Transverse colon (tissue), 4 donors: Measurements from ENCODE around the gene AFAP1L1. TPM values are rescaled to one million over a fixed set of nuclear protein-coding genes. Genes with fewer than 3 reads are reported as not detected.

Source experiments
- DNase-seq: peaks from one replicate; pipeline ENCODE4 v3.0.0-alpha.2; 2019
- H3K27ac ChIP-seq, 4 donors: fragments of 200-600 bp; sonication (generic); 2 replicates each; pipeline ENCODE4 v1.5.1; 2016 to 2018; ENCODE audit warnings: inconsistent platforms in 4 of 4
- H3K27me3 ChIP-seq: fragments of 200-600 bp; sonication (generic); 2 replicates; pipeline ENCODE4 v1.5.1; 2017; ENCODE audit warnings: inconsistent platforms
- H3K36me3 ChIP-seq, 4 donors: fragments of 200-600 bp; sonication (generic); 2 replicates each; pipeline ENCODE4 v1.5.1; 2017 to 2019; ENCODE audit warnings: inconsistent platforms in 4 of 4
- H3K4me1 ChIP-seq, 4 donors: fragments of 200-600 bp; sonication (generic); 2 replicates each; pipeline ENCODE4 v1.5.1; 2017 to 2020; ENCODE audit warnings: inconsistent platforms in 4 of 4
- H3K4me3 ChIP-seq, 4 donors: fragments of 200-600 bp; sonication (generic); 1 replicate in 1 of 4; 2 replicates in 3 of 4; pipeline versions ENCODE4 v1.5.1 to v1.6.1; 2017 to 2019; ENCODE audit warnings: inconsistent platforms in 4 of 4
- H3K9me3 ChIP-seq, 2 donors: fragments of 200-600 bp; sonication (generic); 2 replicates each; pipeline ENCODE4 v1.5.1; 2017 to 2019; ENCODE audit warnings: inconsistent platforms in 2 of 2
- CTCF ChIP-seq, 5 experiments: fragments of 200-600 bp in 3 of 5; fragments of 450-650 bp in 2 of 5; sonication (generic) in 3 of 5; IDR thresholded peaks; 1 replicate in 2 of 5; 2 replicates in 3 of 5; pipeline ENCODE4 v1.5.1; 2016 to 2017; ENCODE audit warnings: antibody characterized with exemption in 5 of 5, inconsistent platforms in 3 of 5, mild to moderate bottlenecking in 2 of 5, moderate library complexity in 1 of 5
- EP300 ChIP-seq: sonication (generic); formaldehyde crosslinking; IDR thresholded peaks from one replicate; pipeline ENCODE4 v1.6.1; 2017; ENCODE audit warnings: antibody characterized with exemption, low read depth
- POLR2A ChIP-seq: fragments of 450-650 bp; IDR thresholded peaks from one replicate; pipeline ENCODE4 v1.6.1; 2016; ENCODE audit warnings: antibody characterized with exemption, mild to moderate bottlenecking, moderate library complexity
- POLR2AphosphoS5 ChIP-seq, 3 donors: sonication (generic); formaldehyde crosslinking; IDR thresholded peaks; one replicate each; pipeline ENCODE4 v1.6.1; 2016; ENCODE audit warnings: antibody characterized with exemption in 3 of 3
- WGBS, 2 donors: methylation state at CpG; one replicate each; pipeline ENCODE4 v1.1.5; 2018; ENCODE audit warnings: low coverage in 1 of 2; 5-methylcytosine and 5-hydroxymethylcytosine counted together
- in situ Hi-C, 4 donors: fragments of 200-750 bp; cut with MboI; loops; one replicate each; pipeline versions ENCODE4 v1.15.0 to v1.15.1; 2017; ENCODE audit warnings: low sequenced_read_pairs in 3 of 4, low pct_ligation_motif_present in 1 of 4, low pct_unique_long_range_greater_than_20kb in 1 of 4
- intact Hi-C: fragments of 100-400 bp; cut with DNase I; formaldehyde crosslinking; loops from one replicate; pipeline ENCODE4 v1.15.1; 2023; ENCODE audit warnings: low total_unique reads
- total RNA-seq, 4 donors: library from RNA; depleted of rRNA; stranded (reverse); fragments of >200 nt; gene quantifications; one replicate each; pipeline ENCODE4 v1.1.0, GENCODE V29; 2016

Gene AFAP1L1
- total RNA-seq, 4 donors from 2014 or later = 2.2 to 4.1 (median 3.0) TPM

GRCh38 chr5:149358868-149359495, 87.3 kb downstream of the AFAP1L1 start:
- in situ Hi-C loops (no loop called here), intact Hi-C loops (no loop called here)
- WGBS, 2 donors = 79 to 83% methylated on average over 4 to 8 of the region's 8 CpGs
- Histone ChIP-seq H3K4me3 (no peak overlapping the region), H3K27ac (no peak overlapping the region), H3K9me3 (no peaks in the 10 kb centered on the region), H3K36me3 (no peaks in the 10 kb centered on the region), H3K4me1 (peaks cover 8 to 18% (median 11%) of the 10 kb centered on the region in 4 donors), H3K27me3 (no peaks in the 10 kb centered on the region)
- no peak for DNase-seq
- TF ChIP-seq EP300 (no peak), POLR2AphosphoS5 (IDR thresholded peaks at IDR 0.05) (no peak), CTCF (IDR thresholded peaks at IDR 0.05) (no peak), POLR2A (no peak)

- intact Hi-C loops = no loop called here
- in situ Hi-C loops = no loop called here
Measured at GRCh38 chr5:149360272-149360671, 88.6 kb downstream of the AFAP1L1 start.

GRCh38 chr5:149362541-149362940, 90.9 kb downstream of the AFAP1L1 start:
- DNase-seq = no peak
- TF ChIP-seq POLR2AphosphoS5 (IDR thresholded peaks at IDR 0.05) = no peak
- TF ChIP-seq CTCF (IDR thresholded peaks at IDR 0.05) = no peak
- no peak for TF ChIP-seq POLR2A
- TF ChIP-seq EP300 = no peak
- intact Hi-C loops = no loop called here

More at GRCh38 chr5:149360272-149360671, 88.6 kb downstream of the AFAP1L1 start:
- Histone ChIP-seq H3K27me3 (no peaks in the 10 kb centered on the region), H3K9me3 (no peaks in the 10 kb centered on the region), H3K36me3 (no peaks in the 10 kb centered on the region), H3K4me1 (peaks cover 8 to 18% (median 11%) of the 10 kb centered on the region in 4 donors), H3K4me3 (no peak overlapping the region), H3K27ac (no peak overlapping the region)
- no peak for DNase-seq
- TF ChIP-seq POLR2AphosphoS5 (IDR thresholded peaks at IDR 0.05) = no peak
- TF ChIP-seq EP300 = no peak
- TF ChIP-seq CTCF (IDR thresholded peaks at IDR 0.05) = no peak
- no peak for TF ChIP-seq POLR2A
- 76% methylated on average over 1 of the region's 1 CpG; no CpG with 5 or more reads in 1 of the 2 donors for WGBS, 2 donors

GRCh38 chr5:149363358-149363757, 91.7 kb downstream of the AFAP1L1 start:
- no peak for DNase-seq
- Histone ChIP-seq H3K27me3 (no peaks in the 10 kb centered on the region), H3K9me3 (no peaks in the 10 kb centered on the region), H3K36me3 (no peaks in the 10 kb centered on the region), H3K4me3 (no peak overlapping the region), H3K4me1 (peaks cover 1 to 13% (median 7%) of the 10 kb centered on the region in 4 donors), H3K27ac (no peak overlapping the region)
- TF ChIP-seq POLR2AphosphoS5 (IDR thresholded peaks at IDR 0.05) (no peak), CTCF (IDR thresholded peaks at IDR 0.05) (no peak), EP300 (no peak), POLR2A (no peak)
- in situ Hi-C loops (no loop called here), intact Hi-C loops (no loop called here)

More at GRCh38 chr5:149362541-149362940, 90.9 kb downstream of the AFAP1L1 start:
- in situ Hi-C loops = no loop called here
- H3K27me3 ChIP-seq = no peaks in the 10 kb centered on the region
- no peaks in the 10 kb centered on the region for H3K36me3 ChIP-seq
- H3K27ac ChIP-seq = no peak overlapping the region
- WGBS, 2 donors = 93 to 100% methylated on average over 1 to 12 of the region's 12 CpGs
- no peaks in the 10 kb centered on the region for H3K9me3 ChIP-seq
- H3K4me3 ChIP-seq = no peak overlapping the region
- H3K4me1 ChIP-seq = peaks cover 4 to 16% (median 9%) of the 10 kb centered on the region in 4 donors
